Endodermal cell (in vitro differentiated cells): ENCODE measurements around the gene STXBP6. TPM values are rescaled to one million over a fixed set of nuclear protein-coding genes. Genes with fewer than 3 reads are reported as not detected.

Source experiments
- DNase-seq: peaks from one replicate; pipeline ENCODE4 v3.0.0-alpha.2; 2017
- H3K27ac ChIP-seq: 2 replicates; pipeline ENCODE4 v1.5.1; 2013; ENCODE audit warnings: mild to moderate bottlenecking, low read depth, low read length, moderate library complexity
- H3K27me3 ChIP-seq: 2 replicates; pipeline ENCODE4 v1.6.1; 2013; ENCODE audit warnings: mild to moderate bottlenecking, low read length, moderate library complexity; ENCODE audit not compliant: insufficient read depth, control insufficient read depth, poor library complexity, severe bottlenecking
- H3K36me3 ChIP-seq: 2 replicates; pipeline ENCODE4 v1.7.0; 2013; ENCODE audit warnings: mild to moderate bottlenecking, low read length, moderate library complexity; ENCODE audit not compliant: control insufficient read depth, insufficient read depth
- H3K4me1 ChIP-seq: one replicate; pipeline ENCODE4 v1.7.0; 2013; ENCODE audit warnings: low read length; ENCODE audit not compliant: control insufficient read depth, insufficient read depth
- H3K4me3 ChIP-seq: 2 replicates; pipeline ENCODE4 v1.5.1; 2013; ENCODE audit warnings: mild to moderate bottlenecking, low read length, moderate library complexity
- H3K9ac ChIP-seq: 2 replicates; pipeline ENCODE4 v1.6.1; 2013; ENCODE audit warnings: mild to moderate bottlenecking, low read length, moderate library complexity; ENCODE audit not compliant: poor library complexity, severe bottlenecking; ENCODE audit errors: extremely low read depth
- H3K9me3 ChIP-seq: 2 replicates; pipeline ENCODE4 v1.6.1; 2013; ENCODE audit warnings: mild to moderate bottlenecking, low read length, moderate library complexity; ENCODE audit not compliant: control insufficient read depth
- H3K27ac Mint-ChIP-seq: 2 replicates; pipeline ENCODE4 v1.8.0; 2020; ENCODE audit warnings: mixed read lengths
- H3K27me3 Mint-ChIP-seq: 2 replicates; pipeline ENCODE4 v1.8.0; 2021; ENCODE audit warnings: mild to moderate bottlenecking, mixed read lengths; ENCODE audit not compliant: insufficient read depth
- H3K36me3 Mint-ChIP-seq: 2 replicates; pipeline ENCODE4 v1.8.0; 2020; ENCODE audit warnings: low read depth, mixed read lengths
- H3K4me1 Mint-ChIP-seq: 2 replicates; pipeline ENCODE4 v1.8.0; 2020; ENCODE audit warnings: mixed read lengths
- H3K4me3 Mint-ChIP-seq: 2 replicates; pipeline ENCODE4 v1.8.0; 2020; ENCODE audit warnings: mild to moderate bottlenecking, moderate library complexity, mixed read lengths
- H3K9me3 Mint-ChIP-seq: 2 replicates; pipeline ENCODE4 v1.8.0; 2020; ENCODE audit warnings: mild to moderate bottlenecking, mixed read lengths
- CTCF ChIP-seq: fragments of 200-600 bp; sonication (generic); conservative IDR thresholded peaks from 2 replicates; pipeline ENCODE4 v1.5.0; 2021; ENCODE audit warnings: antibody characterized with exemption, mild to moderate bottlenecking
- whole genome bisulfite sequencing, 2 experiments: methylation state at CpG; one replicate each; pipeline versions ENCODE4 v1.1.5 to v1.1.7; 2013; ENCODE audit warnings: missing lambda C conversion rate in 2 of 2, mixed read lengths in 1 of 2; ENCODE audit not compliant: insufficient coverage in 1 of 2, insufficient read length in 1 of 2; 5-methylcytosine and 5-hydroxymethylcytosine counted together
- total RNA-seq, 2 donors: library from RNA; stranded (reverse); fragmentation: NEBNext Ultra II Directional in 1 of 2; extraction: Animal tissue kit (Norgen Biotek cat#: 25700) in 1 of 2; gene quantifications; 2 replicates in 1 of 2; 3 replicates in 1 of 2; pipeline ENCODE4 v1.2.1, GENCODE V29; 2021

STXBP6 gene
- total RNA-seq, 2 donors from 2014 or later = 0.64 to 1.5 TPM

GRCh38 chr14:24844011-24844410 is 205.9 kb downstream of the STXBP6 start:
- WGBS, 2 experiments = 92 to 97% methylated on average over 5 of the region's 5 CpGs
- Histone ChIP-seq H3K9ac (no peak overlapping the region), H3K36me3 (no peaks in the 10 kb centered on the region), H3K4me1 (peaks cover 11% of the 10 kb centered on the region), H3K27me3 (no peaks in the 10 kb centered on the region), H3K27ac (no peak overlapping the region), H3K4me3 (no peak overlapping the region), H3K9me3 (no peaks in the 10 kb centered on the region)
- peaks cover 24% of the 10 kb centered on the region for H3K4me1 Mint-ChIP-seq
- H3K36me3 Mint-ChIP-seq = no peaks in the 10 kb centered on the region
- TF ChIP-seq CTCF = no peak
- no peak overlapping the region for H3K4me3 Mint-ChIP-seq
- no peaks in the 10 kb centered on the region for H3K9me3 Mint-ChIP-seq
- H3K27ac Mint-ChIP-seq = no peak overlapping the region
- H3K27me3 Mint-ChIP-seq = peaks cover 2% of the 10 kb centered on the region
- DNase-seq = no peak

- Mint-ChIP-seq H3K4me3 (no peak overlapping the region), H3K36me3 (no peaks in the 10 kb centered on the region), H3K9me3 (no peaks in the 10 kb centered on the region), H3K27ac (no peak overlapping the region), H3K4me1 (peaks cover 27% of the 10 kb centered on the region), H3K27me3 (peaks cover 2% of the 10 kb centered on the region)
- no peak for TF ChIP-seq CTCF
- Histone ChIP-seq H3K9me3 (no peaks in the 10 kb centered on the region), H3K36me3 (no peaks in the 10 kb centered on the region), H3K4me1 (peaks cover 14% of the 10 kb centered on the region), H3K27me3 (no peaks in the 10 kb centered on the region), H3K4me3 (no peak overlapping the region), H3K27ac (no peak overlapping the region), H3K9ac (no peak overlapping the region)
- DNase-seq = no peak
- WGBS, 2 experiments = no CpG with 5 or more reads among the region's 2 CpGs
Measured at GRCh38 chr14:24843494-24843893, 206.5 kb downstream of the STXBP6 start.

- peaks cover 25% of the 10 kb centered on the region for H3K4me1 Mint-ChIP-seq
- no peaks in the 10 kb centered on the region for H3K9me3 Mint-ChIP-seq
- H3K36me3 Mint-ChIP-seq = no peaks in the 10 kb centered on the region
- no peak for DNase-seq
- no peaks in the 10 kb centered on the region for H3K9me3 ChIP-seq
- peak overlapping the region; percentile 11 for H3K9ac ChIP-seq
- WGBS, 2 experiments = 72 to 86% methylated on average over 1 to 2 of the region's 2 CpGs
- H3K4me3 ChIP-seq = peak overlapping the region; percentile 20
- peak overlapping the region; percentile 67 for H3K27ac Mint-ChIP-seq
- no peaks in the 10 kb centered on the region for H3K36me3 ChIP-seq
- H3K27ac ChIP-seq = peak overlapping the region; percentile 39
- TF ChIP-seq CTCF = no peak
- H3K4me3 Mint-ChIP-seq = no peak overlapping the region
- peaks cover 14% of the 10 kb centered on the region for H3K4me1 ChIP-seq
- H3K27me3 Mint-ChIP-seq = no peaks in the 10 kb centered on the region
- no peaks in the 10 kb centered on the region for H3K27me3 ChIP-seq
Measured at GRCh38 chr14:24840204-24840893, 209.6 kb downstream of the STXBP6 start.
